HCT116 (cell line): ENCODE data around the gene ORMDL2. TPM values are rescaled to one million over a fixed set of nuclear protein-coding genes. Genes with fewer than 3 reads are reported as not detected.

ENCODE experiments used
- ATAC-seq: fragments of 200-7000 bp; cut with Tn5 transposase; 2 replicates; pipeline ENCODE4 v1.9.1; 2020; ENCODE audit warnings: mild to moderate bottlenecking, moderate library complexity
- BruUV-seq: library from RNA; stranded (reverse); fragments of 400-500 nt; replicated peaks from 2 replicates; lab custom pipeline; 2021; lab: Mats Ljungman, UMichigan
- CTCF ChIA-PET: fragments of 300-600 bp; sonication (Branson Sonifier 250); formaldehyde crosslinking; loops from one replicate; lab custom pipeline; 2021; ENCODE audit warnings: antibody characterized with exemption; lab: Charles Lee
- POLR2A ChIA-PET: fragments of 300-600, 350-600 bp; sonication (Branson Sonifier 250); formaldehyde crosslinking; loops from one replicate; lab custom pipeline; 2021; ENCODE audit warnings: antibody characterized with exemption; lab: Charles Lee
- RAD21 ChIA-PET, 2 experiments: fragments of 300-600 bp; sonication (Branson Sonifier 250); formaldehyde crosslinking; loops; one replicate each; lab custom pipeline; 2023; ENCODE audit warnings: low total read pairs in 2 of 2; ENCODE audit not compliant: uncharacterized antibody in 2 of 2, unreplicated experiment in 2 of 2, low non-redundant PET in 1 of 2; lab: Charles Lee
- DNase-seq: peaks from one replicate; pipeline ENCODE4 v3.0.0-alpha.2; 2010; ENCODE audit warnings: low read depth, low spot score
- H2AFZ ChIP-seq: fragments of 200-600 bp; shearing (Covaris generic), sonication (generic); 2 replicates; pipeline ENCODE4 v1.6.1; 2017; ENCODE audit warnings: low read depth, mixed run types, mixed read lengths, antibody characterized with exemption, low read length; ENCODE audit not compliant: poor library complexity, severe bottlenecking
- H3K27ac ChIP-seq: 2 replicates; pipeline ENCODE4 v1.5.1; 2012; ENCODE audit warnings: low read depth, low read length
- H3K27me3 ChIP-seq: fragments of 200-600 bp; sonication (generic); 2 replicates; pipeline ENCODE4 v1.6.1; 2016; ENCODE audit warnings: mixed run types, low read length, mixed read lengths; ENCODE audit not compliant: insufficient read depth
- H3K36me3 ChIP-seq, 2 experiments: fragments of 200-500 bp in 1 of 2; fragments of 200-600 bp in 1 of 2; sonication (Bioruptor generic) in 1 of 2; sonication (generic) in 1 of 2; 2 replicates each; pipeline versions ENCODE4 v1.5.1 to v1.6.1; 2014 to 2016; ENCODE audit warnings: low read length in 2 of 2, inconsistent platforms in 1 of 2, mixed read lengths in 1 of 2, mixed run types in 1 of 2; ENCODE audit not compliant: insufficient read depth in 2 of 2, control insufficient read depth in 1 of 2
- H3K4me1 ChIP-seq, 2 experiments: fragments of 200-600 bp in 1 of 2; sonication (generic) in 1 of 2; 2 replicates each; pipeline versions ENCODE4 v1.5.1 to v1.6.1; 2012 to 2017; ENCODE audit warnings: low read length in 2 of 2, inconsistent platforms in 1 of 2, mild to moderate bottlenecking in 1 of 2, mixed read lengths in 1 of 2, mixed run types in 1 of 2, moderate library complexity in 1 of 2; ENCODE audit not compliant: insufficient read depth in 2 of 2, control insufficient read depth in 1 of 2
- H3K4me2 ChIP-seq: fragments of 200-600 bp; sonication (generic); 2 replicates; pipeline ENCODE4 v1.6.1; 2017; ENCODE audit warnings: mixed run types, low read length, mixed read lengths
- H3K4me3 ChIP-seq, 2 experiments: fragments of 200-600 bp in 1 of 2; sonication (generic) in 1 of 2; replicated peaks in 1 of 2; 2 replicates each; pipeline ENCODE4 v1.5.1; 2011 to 2016; ENCODE audit warnings: low read length in 2 of 2, control low read depth in 1 of 2, low read depth in 1 of 2, mild to moderate bottlenecking in 1 of 2, mixed read lengths in 1 of 2, mixed run types in 1 of 2
- H3K79me2 ChIP-seq: fragments of 200-600 bp; sonication (generic); 2 replicates; pipeline ENCODE4 v1.6.1; 2017; ENCODE audit warnings: mild to moderate bottlenecking, mixed run types, low read length, moderate library complexity, mixed read lengths; ENCODE audit not compliant: insufficient read depth
- H3K9ac ChIP-seq: fragments of 200-600 bp; sonication (generic); 2 replicates; pipeline ENCODE4 v1.6.1; 2016; ENCODE audit warnings: low read length, mixed read lengths
- H3K9me2 ChIP-seq: fragments of 200-600 bp; sonication (generic), shearing (Covaris generic); 2 replicates; pipeline ENCODE4 v1.6.1; 2017; ENCODE audit warnings: mixed run types, mild to moderate bottlenecking, moderate library complexity; ENCODE audit not compliant: insufficient read depth
- H3K9me3 ChIP-seq, 2 experiments: fragments of 200-500 bp in 1 of 2; fragments of 200-600 bp in 1 of 2; sonication (Bioruptor generic) in 1 of 2; sonication (generic) in 1 of 2; 2 replicates each; pipeline ENCODE4 v1.6.1; 2014 to 2017; ENCODE audit warnings: low read length in 2 of 2, mixed read lengths in 2 of 2, inconsistent platforms in 1 of 2, low read depth in 1 of 2, mild to moderate bottlenecking in 1 of 2, mixed run types in 1 of 2, moderate library complexity in 1 of 2; ENCODE audit not compliant: control insufficient read depth in 1 of 2, insufficient read depth in 1 of 2
- H4K20me1 ChIP-seq: fragments of 200-600 bp; sonication (generic), shearing (Covaris generic); 2 replicates; pipeline ENCODE4 v1.6.1; 2017; ENCODE audit warnings: mixed run types, mild to moderate bottlenecking, moderate library complexity; ENCODE audit not compliant: insufficient read depth
- POLR2A ChIP-seq: IDR thresholded peaks from 2 replicates; pipeline ENCODE4 v1.7.0; 2011; ENCODE audit warnings: borderline replicate concordance; ENCODE audit not compliant: insufficient read depth, insufficient read length; ENCODE audit errors: extremely low read depth
- POLR2AphosphoS5 ChIP-seq: IDR thresholded peaks from 2 replicates; pipeline ENCODE4 v1.6.1; 2011; ENCODE audit warnings: mild to moderate bottlenecking, low read depth, low read length, moderate library complexity
- RAD21 ChIP-seq: IDR thresholded peaks from 2 replicates; pipeline ENCODE4 v1.6.1; 2012; ENCODE audit warnings: low read depth, mild to moderate bottlenecking
- SIN3A ChIP-seq: IDR thresholded peaks from 2 replicates; pipeline ENCODE4 v1.6.1; 2012; ENCODE audit warnings: low read depth
- SP1 ChIP-seq: IDR thresholded peaks from 2 replicates; pipeline ENCODE4 v1.6.1; 2012; ENCODE audit warnings: low read depth
- TCF7L2 ChIP-seq: IDR thresholded peaks from 2 replicates; pipeline ENCODE4 v1.7.0; 2011; ENCODE audit warnings: borderline replicate concordance, inconsistent platforms; ENCODE audit not compliant: insufficient read depth, insufficient read length; ENCODE audit errors: extremely low read depth
- ZFX ChIP-seq: fragments of 450-650 bp; IDR thresholded peaks from 2 replicates; pipeline ENCODE4 v1.6.1; 2017
- ZNF274 ChIP-seq: fragments of 200-500 bp; sonication (Bioruptor generic); IDR thresholded peaks from 2 replicates; pipeline ENCODE4 v1.6.1; 2014; ENCODE audit warnings: mild to moderate bottlenecking, low read depth, low read length, inconsistent platforms
- intact Hi-C: fragments of 100-400 bp; cut with micrococcal nuclease; formaldehyde crosslinking; loops from 2 replicates; pipeline ENCODE4 v1.10.0; 2022
- total RNA-seq: library from RNA; stranded (reverse); gene quantifications from one replicate; pipeline ENCODE4 v1.2.1, GENCODE V29; 2021; ENCODE audit not compliant: unreplicated experiment
- TF ChIP-seq, protein P1 (sequence below): IDR thresholded peaks from 2 replicates; pipeline ENCODE4 v1.6.1; 2012
- TF ChIP-seq, protein P2 (sequence below): IDR thresholded peaks from 2 replicates; pipeline ENCODE4 v1.6.1; 2012; ENCODE audit warnings: low read depth
- TF ChIP-seq, protein P3 (sequence below): IDR thresholded peaks from 2 replicates; pipeline ENCODE4 v1.6.1; 2012

ORMDL2 gene
- total RNA-seq, 1 experiment from 2014 or later: 25.5 TPM

DNA sequence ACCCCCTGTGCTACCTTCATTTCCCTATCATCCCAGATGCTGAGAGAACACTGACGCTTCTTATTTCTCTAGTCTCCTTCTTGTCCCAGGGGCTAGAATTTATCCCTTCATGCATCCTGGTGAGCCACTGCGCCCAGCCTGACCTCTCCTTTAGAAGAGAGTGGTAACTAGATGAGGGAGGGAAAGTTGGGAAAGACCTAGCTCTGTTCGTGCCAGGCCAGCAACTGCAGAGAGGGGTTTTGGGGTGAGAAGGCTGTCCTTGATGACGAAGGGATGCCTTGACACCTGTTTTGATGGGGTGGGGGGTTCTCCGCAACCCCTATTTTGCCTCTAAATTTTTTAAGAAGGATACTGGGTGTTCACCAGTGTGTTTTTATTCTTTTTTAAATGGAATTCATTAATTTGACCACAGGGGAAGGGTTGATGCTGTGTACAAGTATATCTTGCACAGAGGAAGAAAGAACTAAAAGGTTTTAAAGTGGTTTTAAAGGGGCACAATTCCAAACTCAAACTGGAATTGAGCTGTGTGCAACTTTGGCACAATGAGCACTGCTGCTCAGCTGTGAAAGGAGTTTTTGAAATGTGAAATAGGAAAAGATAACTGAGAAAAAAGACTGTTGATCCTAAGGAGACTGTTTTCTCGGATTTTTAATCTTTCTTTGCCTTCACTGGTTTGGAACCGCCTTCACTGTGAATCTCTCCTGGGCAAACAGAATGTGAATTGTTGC is 31.9 kb downstream of the ORMDL2 start:
- CTCF ChIA-PET: no interaction called here
- Histone ChIP-seq H2AFZ (no peak overlapping the region), H3K27me3 (no peaks in the 10 kb centered on the region), H3K27ac (no peak overlapping the region), H3K9me3 (no peaks in the 10 kb centered on the region), H3K36me3 (no peaks in the 10 kb centered on the region), H3K9me2 (no peaks in the 10 kb centered on the region), H3K9ac (no peak overlapping the region), H3K4me2 (no peak overlapping the region), H3K79me2 (no peaks in the 10 kb centered on the region), H3K4me1 (peaks cover 2 to 18% of the 10 kb centered on the region in 2 experiments; a peak in 3 of 4 replicates), H3K4me3 (no peak overlapping the region), H4K20me1 (no peaks in the 10 kb centered on the region)
- DNase-seq: no peak
- TF ChIP-seq TCF7L2 (no peak), SIN3A (no peak), SP1 (no peak), POLR2AphosphoS5 (no peak), ZFX (no peak), POLR2A (no peak), ZNF274 (no peak), RAD21 (no peak)
- TF ChIP-seq, protein P1, sequence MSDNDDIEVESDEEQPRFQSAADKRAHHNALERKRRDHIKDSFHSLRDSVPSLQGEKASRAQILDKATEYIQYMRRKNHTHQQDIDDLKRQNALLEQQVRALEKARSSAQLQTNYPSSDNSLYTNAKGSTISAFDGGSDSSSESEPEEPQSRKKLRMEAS: no peak
- TF ChIP-seq, protein P2, sequence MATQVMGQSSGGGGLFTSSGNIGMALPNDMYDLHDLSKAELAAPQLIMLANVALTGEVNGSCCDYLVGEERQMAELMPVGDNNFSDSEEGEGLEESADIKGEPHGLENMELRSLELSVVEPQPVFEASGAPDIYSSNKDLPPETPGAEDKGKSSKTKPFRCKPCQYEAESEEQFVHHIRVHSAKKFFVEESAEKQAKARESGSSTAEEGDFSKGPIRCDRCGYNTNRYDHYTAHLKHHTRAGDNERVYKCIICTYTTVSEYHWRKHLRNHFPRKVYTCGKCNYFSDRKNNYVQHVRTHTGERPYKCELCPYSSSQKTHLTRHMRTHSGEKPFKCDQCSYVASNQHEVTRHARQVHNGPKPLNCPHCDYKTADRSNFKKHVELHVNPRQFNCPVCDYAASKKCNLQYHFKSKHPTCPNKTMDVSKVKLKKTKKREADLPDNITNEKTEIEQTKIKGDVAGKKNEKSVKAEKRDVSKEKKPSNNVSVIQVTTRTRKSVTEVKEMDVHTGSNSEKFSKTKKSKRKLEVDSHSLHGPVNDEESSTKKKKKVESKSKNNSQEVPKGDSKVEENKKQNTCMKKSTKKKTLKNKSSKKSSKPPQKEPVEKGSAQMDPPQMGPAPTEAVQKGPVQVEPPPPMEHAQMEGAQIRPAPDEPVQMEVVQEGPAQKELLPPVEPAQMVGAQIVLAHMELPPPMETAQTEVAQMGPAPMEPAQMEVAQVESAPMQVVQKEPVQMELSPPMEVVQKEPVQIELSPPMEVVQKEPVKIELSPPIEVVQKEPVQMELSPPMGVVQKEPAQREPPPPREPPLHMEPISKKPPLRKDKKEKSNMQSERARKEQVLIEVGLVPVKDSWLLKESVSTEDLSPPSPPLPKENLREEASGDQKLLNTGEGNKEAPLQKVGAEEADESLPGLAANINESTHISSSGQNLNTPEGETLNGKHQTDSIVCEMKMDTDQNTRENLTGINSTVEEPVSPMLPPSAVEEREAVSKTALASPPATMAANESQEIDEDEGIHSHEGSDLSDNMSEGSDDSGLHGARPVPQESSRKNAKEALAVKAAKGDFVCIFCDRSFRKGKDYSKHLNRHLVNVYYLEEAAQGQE: no peak
- TF ChIP-seq, protein P3, sequence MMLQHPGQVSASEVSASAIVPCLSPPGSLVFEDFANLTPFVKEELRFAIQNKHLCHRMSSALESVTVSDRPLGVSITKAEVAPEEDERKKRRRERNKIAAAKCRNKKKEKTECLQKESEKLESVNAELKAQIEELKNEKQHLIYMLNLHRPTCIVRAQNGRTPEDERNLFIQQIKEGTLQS: no peak
- no peak for ATAC-seq
- BruUV-seq: no TSS peak
- RAD21 ChIA-PET: no interaction called here
- POLR2A ChIA-PET: no interaction called here
- intact Hi-C loops: no loop called here
